Measurements from ENCODE around the gene SP110. TPM values are rescaled to one million over a fixed set of nuclear protein-coding genes. Genes with fewer than 3 reads are reported as not detected.

Gene SP110
- total RNA-seq, 6 donors from 2014 or later = 22.2 to 89.1 (median 38.4) TPM

DNA sequence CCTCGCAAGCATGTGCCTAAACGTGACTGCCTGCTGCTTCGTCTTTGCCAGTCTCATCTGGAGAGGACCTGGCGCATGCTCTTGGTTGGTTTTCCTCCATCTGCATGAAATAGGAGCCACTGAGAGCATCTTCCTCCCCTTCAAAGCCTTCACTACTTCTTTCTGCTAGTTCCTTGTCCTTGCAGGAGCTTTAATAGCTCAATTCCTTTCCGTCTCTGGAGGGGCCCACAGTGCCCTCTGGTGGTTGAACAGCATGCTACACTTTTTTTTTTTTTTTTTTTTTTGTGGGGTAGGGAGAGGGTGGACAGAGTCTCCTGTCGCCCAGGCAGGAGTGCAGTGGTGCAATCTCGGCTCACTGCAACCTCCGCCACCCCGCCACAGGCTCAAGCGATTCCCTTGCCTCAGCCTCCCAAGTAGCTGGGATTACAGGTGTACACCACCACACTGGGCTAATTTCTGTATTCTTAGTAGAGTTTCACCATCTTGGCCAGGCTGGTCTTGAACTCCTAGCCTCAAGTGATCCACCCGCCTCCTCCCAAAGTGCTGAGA lies 59.6 kb downstream of the SP110 start:
- peak; percentile 37 to 50 for DNase-seq
- WGBS, 2 donors = 36 to 37% methylated on average over 11 of the region's 11 CpGs
- ATAC-seq (ENCODE audit: low FRiP score in 2 of 2) = peak; percentile 73 to 82

DNA sequence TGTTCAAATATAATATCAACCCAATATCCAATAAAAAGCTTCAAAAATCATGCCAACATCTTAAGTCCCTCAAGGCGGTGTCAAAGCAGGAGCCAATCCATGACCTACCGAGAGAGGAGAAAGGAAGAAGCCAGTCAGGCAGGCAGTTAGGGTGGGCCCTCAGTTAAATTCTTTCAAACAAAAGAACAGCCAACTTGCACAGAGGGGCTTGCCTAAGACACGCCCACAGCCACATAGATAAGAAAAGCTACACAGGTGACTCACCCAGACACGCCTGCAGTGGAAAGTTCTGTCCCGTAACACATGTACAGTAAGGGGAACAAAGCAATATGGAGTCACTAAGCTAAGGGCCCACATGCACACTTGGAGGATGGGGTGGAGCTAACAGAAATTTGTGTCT lies 61.3 kb downstream of the SP110 start:
- TF ChIP-seq, protein P1, sequence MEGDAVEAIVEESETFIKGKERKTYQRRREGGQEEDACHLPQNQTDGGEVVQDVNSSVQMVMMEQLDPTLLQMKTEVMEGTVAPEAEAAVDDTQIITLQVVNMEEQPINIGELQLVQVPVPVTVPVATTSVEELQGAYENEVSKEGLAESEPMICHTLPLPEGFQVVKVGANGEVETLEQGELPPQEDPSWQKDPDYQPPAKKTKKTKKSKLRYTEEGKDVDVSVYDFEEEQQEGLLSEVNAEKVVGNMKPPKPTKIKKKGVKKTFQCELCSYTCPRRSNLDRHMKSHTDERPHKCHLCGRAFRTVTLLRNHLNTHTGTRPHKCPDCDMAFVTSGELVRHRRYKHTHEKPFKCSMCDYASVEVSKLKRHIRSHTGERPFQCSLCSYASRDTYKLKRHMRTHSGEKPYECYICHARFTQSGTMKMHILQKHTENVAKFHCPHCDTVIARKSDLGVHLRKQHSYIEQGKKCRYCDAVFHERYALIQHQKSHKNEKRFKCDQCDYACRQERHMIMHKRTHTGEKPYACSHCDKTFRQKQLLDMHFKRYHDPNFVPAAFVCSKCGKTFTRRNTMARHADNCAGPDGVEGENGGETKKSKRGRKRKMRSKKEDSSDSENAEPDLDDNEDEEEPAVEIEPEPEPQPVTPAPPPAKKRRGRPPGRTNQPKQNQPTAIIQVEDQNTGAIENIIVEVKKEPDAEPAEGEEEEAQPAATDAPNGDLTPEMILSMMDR (IDR thresholded peaks at IDR 0.05) = no peak
- TF ChIP-seq POLR2A (IDR thresholded peaks at IDR 0.05) = no peak
- no peak for TF ChIP-seq POLR2AphosphoS5 (IDR thresholded peaks at IDR 0.05)
- no peak for TF ChIP-seq EP300 (IDR thresholded peaks at IDR 0.05)
- H3K27me3 ChIP-seq = no peaks in the 10 kb centered on the region
- ATAC-seq (ENCODE audit: low FRiP score in 2 of 2) = no peak

More for the DNA sequence above, 59.6 kb downstream of the SP110 start:
- Histone ChIP-seq H3K4me1 (peaks cover 0 to 9% (median 6%) of the 10 kb centered on the region in 4 donors), H3K27ac (no peak overlapping the region), H3K36me3 (no peaks in the 10 kb centered on the region), H3K27me3 (no peaks in the 10 kb centered on the region), H3K9me3 (no peaks in the 10 kb centered on the region), H3K4me3 (no peak overlapping the region)
- no peak for TF ChIP-seq EP300 (IDR thresholded peaks at IDR 0.05)
- no peak for TF ChIP-seq POLR2A (IDR thresholded peaks at IDR 0.05)
- TF ChIP-seq, protein P1 (IDR thresholded peaks at IDR 0.05) = peak; percentile 46 to 79 (median 66)

DNA sequence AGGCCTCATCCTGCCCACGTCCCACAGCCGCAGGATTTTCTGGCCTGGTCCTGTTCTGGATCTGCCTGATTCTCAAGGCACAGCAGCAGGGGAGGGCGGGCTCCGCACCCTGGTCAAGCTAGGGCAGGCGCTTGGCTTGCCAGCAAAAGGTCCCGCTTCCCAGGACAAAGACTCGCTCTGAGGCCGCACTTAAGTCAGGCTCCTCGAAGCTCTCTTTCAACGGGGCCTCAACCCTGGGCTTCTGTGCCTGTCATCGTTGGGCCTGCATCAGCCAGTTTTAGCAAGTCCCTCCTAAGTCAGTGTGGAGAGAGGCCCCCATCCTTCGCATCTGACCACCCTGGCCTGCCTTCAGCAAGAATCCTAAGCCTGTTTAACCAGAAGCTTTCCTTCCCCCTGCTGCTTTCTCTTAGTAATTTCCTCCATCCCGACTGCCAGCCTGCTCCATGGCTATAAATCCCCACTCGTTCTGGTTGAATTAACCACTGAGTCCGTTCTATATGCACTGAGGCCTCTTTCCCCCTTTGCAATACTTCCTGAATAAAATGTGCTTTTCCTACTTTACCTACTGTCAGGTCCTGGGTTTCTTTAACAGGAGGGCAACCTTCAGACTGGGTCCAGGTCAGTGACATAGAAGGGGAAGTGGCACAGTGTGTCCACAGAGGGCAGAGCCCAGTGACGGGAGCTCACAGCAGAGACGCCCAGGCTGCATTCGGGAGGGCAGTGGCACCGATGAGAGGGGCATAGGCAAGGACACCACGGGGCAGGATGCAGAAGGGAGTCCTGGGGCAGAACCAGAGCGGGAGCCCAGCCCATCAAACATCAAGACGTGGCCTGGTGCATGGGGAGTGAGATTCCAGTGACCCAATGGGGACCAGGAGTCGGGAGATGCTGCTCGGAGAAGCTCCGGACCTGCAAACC lies 62.7 kb downstream of the SP110 start:
- Histone ChIP-seq H3K36me3 (no peaks in the 10 kb centered on the region), H3K4me1 (peaks cover 4 to 9% (median 6%) of the 10 kb centered on the region in 4 donors), H3K27me3 (no peaks in the 10 kb centered on the region), H3K9me3 (no peaks in the 10 kb centered on the region), H3K27ac (no peak overlapping the region), H3K4me3 (no peak overlapping the region)
- ATAC-seq (ENCODE audit: low FRiP score in 2 of 2) (no peak), DNase-seq (peak in 1 of 2 donors; percentile 39)
- WGBS, 2 donors = 83 to 93% methylated on average over 24 to 25 of the region's 25 CpGs
- TF ChIP-seq POLR2A (IDR thresholded peaks at IDR 0.05) = no peak
- TF ChIP-seq EP300 (IDR thresholded peaks at IDR 0.05) = no peak
- no peak for TF ChIP-seq POLR2AphosphoS5 (IDR thresholded peaks at IDR 0.05)
- TF ChIP-seq, protein P1 (IDR thresholded peaks at IDR 0.05) = no peak

More for the DNA sequence above, 61.3 kb downstream of the SP110 start:
- Histone ChIP-seq H3K4me3 (no peak overlapping the region), H3K27ac (no peak overlapping the region), H3K9me3 (no peaks in the 10 kb centered on the region), H3K4me1 (peaks cover 0 to 9% (median 6%) of the 10 kb centered on the region in 4 donors), H3K36me3 (no peaks in the 10 kb centered on the region)
- DNase-seq = no peak
- WGBS, 2 donors = 95 to 97% methylated on average over 5 of the region's 5 CpGs

DNA sequence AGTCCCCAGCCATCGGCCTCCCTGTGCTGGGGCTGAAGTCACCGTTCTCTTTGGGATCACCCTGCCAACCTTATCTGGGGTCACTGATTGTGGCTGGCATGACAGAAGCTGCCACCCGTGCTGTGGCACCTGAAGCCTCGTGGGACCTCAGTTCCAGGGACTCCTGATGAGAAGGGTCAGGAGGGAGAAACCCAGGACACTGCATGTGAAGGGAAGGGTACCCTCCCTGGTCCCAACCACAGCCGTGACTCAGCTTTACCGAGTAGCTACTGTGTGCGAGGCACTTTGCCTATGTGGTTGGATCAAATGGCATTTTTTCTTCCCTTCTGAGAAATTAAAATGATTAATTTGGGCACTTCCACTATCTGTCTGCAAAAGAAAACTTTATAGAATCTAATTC lies 64.4 kb downstream of the SP110 start:
- Histone ChIP-seq H3K36me3 (no peaks in the 10 kb centered on the region), H3K4me1 (peaks cover 4 to 6% (median 5%) of the 10 kb centered on the region in 4 donors), H3K27me3 (no peaks in the 10 kb centered on the region), H3K4me3 (no peak overlapping the region), H3K27ac (no peak overlapping the region), H3K9me3 (no peaks in the 10 kb centered on the region)
- DNase-seq = no peak
- no peak for ATAC-seq (ENCODE audit: low FRiP score in 2 of 2)
- 54 to 70% methylated on average over 7 of the region's 7 CpGs for WGBS, 2 donors
- TF ChIP-seq POLR2A (IDR thresholded peaks at IDR 0.05) (no peak), EP300 (IDR thresholded peaks at IDR 0.05) (no peak), POLR2AphosphoS5 (IDR thresholded peaks at IDR 0.05) (no peak)
- TF ChIP-seq, protein P1 (IDR thresholded peaks at IDR 0.05) = no peak

All from upper lobe of left lung (tissue), 6 donors.